Measurements from ENCODE around the gene ID3. TPM values are rescaled to one million over a fixed set of nuclear protein-coding genes. Genes with fewer than 3 reads are reported as not detected.

The ID3 gene
- total RNA-seq, 4 donors from 2014 or later = 81.2 to 209 (median 122) TPM

DNA sequence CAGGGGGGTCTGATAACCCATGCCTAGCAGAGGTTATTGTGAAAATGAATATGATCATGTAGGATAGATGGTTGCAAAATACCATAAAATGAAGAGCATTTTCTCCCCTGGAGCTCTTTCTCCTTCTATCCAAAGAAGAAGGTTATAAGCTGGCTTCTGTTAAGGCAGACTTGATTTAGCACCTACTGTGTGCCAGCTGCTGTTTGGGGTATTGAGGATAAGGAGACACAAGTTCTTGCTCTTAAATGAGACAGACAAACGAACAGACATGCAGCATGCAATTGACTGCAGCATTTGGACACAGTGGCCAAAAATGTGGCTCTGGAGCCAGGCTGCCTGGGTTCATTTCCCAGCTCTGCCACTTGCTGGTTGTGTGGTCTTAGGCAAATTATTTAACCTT, 39.8 kb upstream of the ID3 start:
- DNase-seq (ENCODE audit: low spot score in 2 of 2) = no peak
- 84 to 85% methylated on average over 1 of the region's 1 CpG for WGBS, 2 donors
- no peak for TF ChIP-seq POLR2A (IDR thresholded peaks at IDR 0.05)
- TF ChIP-seq, protein P1, sequence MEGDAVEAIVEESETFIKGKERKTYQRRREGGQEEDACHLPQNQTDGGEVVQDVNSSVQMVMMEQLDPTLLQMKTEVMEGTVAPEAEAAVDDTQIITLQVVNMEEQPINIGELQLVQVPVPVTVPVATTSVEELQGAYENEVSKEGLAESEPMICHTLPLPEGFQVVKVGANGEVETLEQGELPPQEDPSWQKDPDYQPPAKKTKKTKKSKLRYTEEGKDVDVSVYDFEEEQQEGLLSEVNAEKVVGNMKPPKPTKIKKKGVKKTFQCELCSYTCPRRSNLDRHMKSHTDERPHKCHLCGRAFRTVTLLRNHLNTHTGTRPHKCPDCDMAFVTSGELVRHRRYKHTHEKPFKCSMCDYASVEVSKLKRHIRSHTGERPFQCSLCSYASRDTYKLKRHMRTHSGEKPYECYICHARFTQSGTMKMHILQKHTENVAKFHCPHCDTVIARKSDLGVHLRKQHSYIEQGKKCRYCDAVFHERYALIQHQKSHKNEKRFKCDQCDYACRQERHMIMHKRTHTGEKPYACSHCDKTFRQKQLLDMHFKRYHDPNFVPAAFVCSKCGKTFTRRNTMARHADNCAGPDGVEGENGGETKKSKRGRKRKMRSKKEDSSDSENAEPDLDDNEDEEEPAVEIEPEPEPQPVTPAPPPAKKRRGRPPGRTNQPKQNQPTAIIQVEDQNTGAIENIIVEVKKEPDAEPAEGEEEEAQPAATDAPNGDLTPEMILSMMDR (IDR thresholded peaks at IDR 0.05) = no peak
- H3K4me3 ChIP-seq (ENCODE audit: low read depth, poor library complexity, severe bottlenecking) = no peak overlapping the region
- intact Hi-C loops (cut with DNase I; ENCODE audit: low total_unique reads) = no loop called here

DNA sequence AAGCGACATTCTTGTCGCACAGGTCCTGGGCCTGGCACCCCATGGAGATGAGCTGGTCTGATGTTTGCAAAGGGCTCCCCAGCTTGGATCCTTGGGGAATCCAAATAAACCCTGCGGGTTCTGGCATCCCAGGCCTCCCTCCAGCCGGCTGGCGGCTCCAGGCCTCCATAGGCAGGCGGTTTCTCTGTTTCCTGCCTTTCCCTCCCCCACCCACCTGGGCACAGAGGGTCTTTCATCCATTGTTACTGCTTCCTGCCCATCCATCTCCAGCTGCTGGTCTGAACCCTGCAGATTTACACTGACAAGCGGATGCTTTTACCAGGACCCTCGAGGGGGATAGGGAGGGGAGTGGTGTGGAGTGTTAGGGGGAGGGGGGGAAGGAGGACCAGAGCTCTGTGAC, 39.1 kb upstream of the ID3 start:
- 76 to 78% methylated on average over 8 of the region's 8 CpGs for WGBS, 2 donors
- no peak for TF ChIP-seq POLR2A (IDR thresholded peaks at IDR 0.05)
- TF ChIP-seq, protein P1 (IDR thresholded peaks at IDR 0.05) = no peak

DNA sequence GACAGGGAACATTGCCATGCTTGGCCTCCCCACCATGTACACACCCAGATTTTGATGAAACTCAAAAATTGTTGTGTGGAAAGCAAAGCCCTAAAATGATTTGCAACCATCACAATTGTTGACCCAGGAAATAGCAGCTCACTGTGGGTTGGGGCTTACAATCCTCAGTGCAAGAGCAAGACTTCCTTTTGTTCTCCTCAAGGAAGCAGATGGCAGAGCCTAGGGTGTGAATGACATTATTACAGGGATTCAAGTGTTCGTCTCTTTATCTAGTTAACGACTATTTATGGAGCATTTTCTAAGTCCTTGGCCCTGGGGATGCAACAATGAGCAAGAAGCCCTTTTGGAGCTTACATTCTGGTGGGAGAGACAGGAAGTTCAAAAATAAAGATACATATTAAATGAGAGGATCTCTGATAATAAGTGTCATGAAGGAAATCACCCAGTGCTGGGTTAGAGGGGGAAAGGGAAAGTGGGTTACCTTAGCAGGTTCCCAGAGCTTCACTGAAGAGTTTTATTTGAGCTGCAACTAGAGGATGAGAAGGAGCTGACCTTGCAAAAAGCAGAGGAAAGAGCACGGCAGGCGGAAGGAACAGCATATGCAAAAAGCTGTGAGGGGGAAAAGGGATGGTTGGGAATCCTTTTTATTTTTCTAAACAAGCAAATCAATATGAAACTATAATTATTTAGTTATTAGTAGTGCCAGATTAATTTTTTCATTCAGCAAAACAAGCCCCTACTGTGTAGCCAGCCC, 38.5 kb upstream of the ID3 start:
- 68 to 70% methylated on average over 4 of the region's 4 CpGs for WGBS, 2 donors
- no peak for DNase-seq (ENCODE audit: low spot score in 2 of 2)
- no peak overlapping the region for H3K4me3 ChIP-seq (ENCODE audit: low read depth, poor library complexity, severe bottlenecking)
- intact Hi-C loops (cut with DNase I; ENCODE audit: low total_unique reads) = no loop called here
- TF ChIP-seq POLR2A (IDR thresholded peaks at IDR 0.05) = no peak
- TF ChIP-seq, protein P1 (IDR thresholded peaks at IDR 0.05) = no peak

More for the DNA sequence above, 39.1 kb upstream of the ID3 start:
- no peak overlapping the region for H3K4me3 ChIP-seq (ENCODE audit: low read depth, poor library complexity, severe bottlenecking)
- intact Hi-C loops (cut with DNase I; ENCODE audit: low total_unique reads) = no loop called here
- DNase-seq (ENCODE audit: low spot score in 2 of 2) = no peak

DNA sequence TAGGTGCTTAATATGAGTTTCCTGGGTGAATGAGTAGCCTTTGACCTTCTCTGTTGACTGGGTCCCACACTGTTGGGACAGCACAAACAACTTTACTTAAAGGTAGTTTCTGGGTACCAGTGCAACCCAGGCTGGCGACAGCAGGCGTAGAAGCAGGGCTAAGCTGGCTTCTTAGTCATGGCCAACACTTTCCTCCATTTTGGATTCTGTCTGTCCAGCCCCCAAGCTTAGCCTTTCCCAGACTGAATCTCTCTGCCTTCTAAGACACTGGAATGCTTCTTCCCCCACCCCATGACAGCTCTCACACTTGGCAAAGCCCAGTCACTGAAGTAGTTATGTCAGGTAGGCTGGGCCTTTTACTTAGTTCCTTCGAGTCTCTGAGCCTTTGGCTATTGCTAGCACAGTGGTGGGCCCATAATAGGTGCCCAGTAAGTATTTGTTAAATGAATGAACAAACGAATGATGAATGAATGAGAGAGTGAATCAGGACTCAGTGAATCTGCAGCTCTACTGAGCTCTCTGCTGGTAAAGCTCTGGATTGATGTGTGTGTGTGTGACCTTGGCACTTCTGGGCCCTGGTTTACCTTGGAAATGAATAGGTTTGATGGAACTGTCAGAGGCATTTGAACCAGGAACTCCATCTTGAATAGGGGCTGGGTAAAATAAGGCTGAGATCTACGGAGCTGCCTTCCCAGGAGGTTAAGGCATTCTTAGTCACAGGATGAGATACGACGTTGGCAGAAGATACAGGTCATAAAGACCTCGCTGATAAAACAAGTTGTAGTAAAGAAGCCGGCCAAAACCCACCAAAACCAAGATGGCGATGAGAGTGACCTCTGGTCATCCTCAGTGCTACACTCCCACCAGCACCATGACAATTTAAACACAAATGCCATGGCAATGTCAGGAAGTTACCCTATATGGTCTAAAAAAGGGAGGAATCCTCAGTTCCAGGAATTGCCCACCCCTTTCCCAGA, 37.4 kb upstream of the ID3 start:
- DNase-seq (ENCODE audit: low spot score in 2 of 2) = no peak
- WGBS, 2 donors = 70 to 80% methylated on average over 10 of the region's 10 CpGs
- TF ChIP-seq, protein P1 (IDR thresholded peaks at IDR 0.05) = no peak
- TF ChIP-seq POLR2A (IDR thresholded peaks at IDR 0.05) = no peak
- H3K4me3 ChIP-seq (ENCODE audit: low read depth, poor library complexity, severe bottlenecking) = no peak overlapping the region
- intact Hi-C loops (cut with DNase I; ENCODE audit: low total_unique reads) = no loop called here

DNA sequence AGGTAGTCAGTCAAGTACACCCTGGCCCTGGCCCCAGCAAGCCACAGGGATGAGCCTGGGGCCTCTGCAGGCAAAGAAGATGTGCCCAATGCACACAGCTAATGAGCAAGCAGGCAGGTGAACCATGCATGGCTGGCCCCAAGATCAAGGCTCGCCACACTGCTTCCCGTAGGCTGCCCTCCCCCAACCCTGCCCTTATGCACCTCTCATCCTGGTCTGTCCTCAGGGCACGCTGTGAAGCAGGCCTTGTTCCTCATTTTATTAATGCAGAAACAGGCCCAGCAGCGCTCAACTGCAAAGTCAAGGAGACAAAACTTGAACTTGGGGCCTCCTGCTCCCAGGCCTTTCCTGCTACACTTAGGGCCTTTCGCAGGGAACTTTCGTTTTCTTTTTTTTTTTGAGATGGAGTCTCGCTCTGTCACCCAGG, 35.6 kb upstream of the ID3 start:
- WGBS, 2 donors = 83 to 87% methylated on average over 7 of the region's 7 CpGs
- intact Hi-C loops (cut with DNase I; ENCODE audit: low total_unique reads) = loop anchor here (5.0 kb wide), 1 partner anchor 38 kb away; the partner anchor contains the start of gene ID3
- TF ChIP-seq, protein P1 (IDR thresholded peaks at IDR 0.05) = no peak
- TF ChIP-seq POLR2A (IDR thresholded peaks at IDR 0.05) = no peak
- H3K4me3 ChIP-seq (ENCODE audit: low read depth, poor library complexity, severe bottlenecking) = no peak overlapping the region
- no peak for DNase-seq (ENCODE audit: low spot score in 2 of 2)
